Caki2 (cell line): ENCODE data around the gene COLEC11. TPM values are rescaled to one million over a fixed set of nuclear protein-coding genes. Genes with fewer than 3 reads are reported as not detected.
A peak's percentile ranks its signal among the peaks of the same experiment; 100 is the strongest.
"Not testable (repeated sequence)": the region's sequence is repeated elsewhere in the genome, so short reads cannot be mapped to it uniquely, and the experiment has no call there.

Source experiments
- DNase-seq: peaks from one replicate; pipeline ENCODE4 v3.0.0-alpha.2; 2015; ENCODE audit warnings: low read depth
- in situ Hi-C: cut with HindIII; loops from 2 replicates; pipeline ENCODE4 v1.10.0; 2016; ENCODE audit warnings: low sequenced_read_pairs, low pct_unique_long_range_greater_than_20kb, mixed read lengths
- total RNA-seq: library from RNA; depleted of rRNA; stranded (reverse); fragments of >200 nt; shearing (Covaris generic); gene quantifications from 2 replicates; pipeline ENCODE4 v1.2.3, GENCODE V29; 2014; ENCODE audit warnings: low replicate concordance; rRNA removed

The COLEC11 gene
- 5.2 TPM in 1 of 2 replicates, not detected in the other for total RNA-seq

- no peak for DNase-seq
- in situ Hi-C loops, result no loop called here
Measured at GRCh38 chr2:3594493-3595281, at the start of gene COLEC11. TSS of gene COLEC11 (plus strand) at chr2:3595112. CDS start at chr2:3604341, 9,229 bp downstream.

GRCh38 chr2:3545788-3546478, 49.0 kb upstream of the COLEC11 start:
- DNase-seq, result no peak
- in situ Hi-C loops, result no loop called here

GRCh38 chr2:3547915-3548314, 47.0 kb upstream of the COLEC11 start:
- in situ Hi-C loops, result no loop called here
- no peak for DNase-seq

GRCh38 chr2:3553946-3554345, 41.0 kb upstream of the COLEC11 start:
- DNase-seq, result no peak
- in situ Hi-C loops, result no loop called here

- in situ Hi-C loops, result no loop called here
- no peak for DNase-seq
Measured at GRCh38 chr2:3557639-3558204, 37.2 kb upstream of the COLEC11 start.

- DNase-seq, result peak; percentile 99
- in situ Hi-C loops, result no loop called here
Measured at GRCh38 chr2:3558205-3559014, 36.5 kb upstream of the COLEC11 start, which contains the start of gene RNASEH1. TSS of gene RNASEH1 (minus strand) at chr2:3558333. CDS start at chr2:3558260, 73 bp downstream.

- no peak for DNase-seq
- in situ Hi-C loops, result no loop called here
Measured at GRCh38 chr2:3563521-3563976, 31.4 kb upstream of the COLEC11 start.

GRCh38 chr2:3565117-3565516, 29.8 kb upstream of the COLEC11 start:
- in situ Hi-C loops, result no loop called here
- no peak for DNase-seq

GRCh38 chr2:3566806-3567205, 28.1 kb upstream of the COLEC11 start:
- DNase-seq, result no peak
- in situ Hi-C loops, result no loop called here

GRCh38 chr2:3569656-3570055, 25.3 kb upstream of the COLEC11 start:
- in situ Hi-C loops, DNase-seq: not testable (repeated sequence)

- in situ Hi-C loops, result no loop called here
- DNase-seq, result peak; percentile 49
Measured at GRCh38 chr2:3571284-3571683, 23.6 kb upstream of the COLEC11 start.

- DNase-seq, result no peak
- in situ Hi-C loops, result no loop called here
Measured at GRCh38 chr2:3572620-3573019, 22.3 kb upstream of the COLEC11 start.

- in situ Hi-C loops, result no loop called here
- DNase-seq, result no peak
Measured at GRCh38 chr2:3574155-3574554, 20.8 kb upstream of the COLEC11 start.

GRCh38 chr2:3575534-3576262, 19.2 kb upstream of the COLEC11 start:
- no peak for DNase-seq
- in situ Hi-C loops, result no loop called here

GRCh38 chr2:3576263-3576630, 18.7 kb upstream of the COLEC11 start:
- in situ Hi-C loops, DNase-seq: not testable (repeated sequence)

- in situ Hi-C loops, result no loop called here
- no peak for DNase-seq
Measured at GRCh38 chr2:3578987-3579386, 15.9 kb upstream of the COLEC11 start.

- in situ Hi-C loops, result no loop called here
- DNase-seq, result no peak
Measured at GRCh38 chr2:3580449-3580848, 14.5 kb upstream of the COLEC11 start.
